Fibroblast of pulmonary artery (primary cell): ENCODE data around the gene SOX11.
A peak's percentile ranks its signal among the peaks of the same experiment; 100 is the strongest.

Source experiments
- DNase-seq: peaks from one replicate; pipeline ENCODE4 v3.0.0-alpha.2; 2010; ENCODE audit warnings: low read depth
- H3K4me3 ChIP-seq: replicated peaks from 2 replicates; pipeline ENCODE4 v1.5.1; 2011; ENCODE audit warnings: low read depth, mild to moderate bottlenecking, control low read depth, low read length, moderate library complexity
- CTCF ChIP-seq: IDR thresholded peaks from 2 replicates; pipeline ENCODE4 v1.5.1; 2011; ENCODE audit warnings: mild to moderate bottlenecking, control low read depth, low read length, inconsistent platforms; ENCODE audit errors: missing control alignments

Gene SOX11

GRCh38 chr2:5696945-5697521 lies 4.8 kb downstream of the SOX11 start:
- TF ChIP-seq CTCF = no peak
- H3K4me3 ChIP-seq = peak overlapping the region; percentile 28
- DNase-seq = peak; percentile 13

- no peak for DNase-seq
- H3K4me3 ChIP-seq = no peak overlapping the region
- TF ChIP-seq CTCF = no peak
Observed at GRCh38 chr2:5697562-5697961, 5.4 kb downstream of the SOX11 start.

- no peak for DNase-seq
- H3K4me3 ChIP-seq = no peak overlapping the region
- TF ChIP-seq CTCF = no peak
Observed at GRCh38 chr2:5698134-5698533, 6.0 kb downstream of the SOX11 start.

- no peak for TF ChIP-seq CTCF
- DNase-seq = no peak
- no peak overlapping the region for H3K4me3 ChIP-seq
Observed at GRCh38 chr2:5699963-5700362, 7.8 kb downstream of the SOX11 start.

- no peak overlapping the region for H3K4me3 ChIP-seq
- no peak for TF ChIP-seq CTCF
- DNase-seq = no peak
Observed at GRCh38 chr2:5700551-5700950, 8.4 kb downstream of the SOX11 start.

- no peak for DNase-seq
- no peak for TF ChIP-seq CTCF
- no peak overlapping the region for H3K4me3 ChIP-seq
Observed at GRCh38 chr2:5701266-5701665, 9.1 kb downstream of the SOX11 start.

- no peak for DNase-seq
- H3K4me3 ChIP-seq = no peak overlapping the region
- no peak for TF ChIP-seq CTCF
Observed at GRCh38 chr2:5703166-5703565, 11.0 kb downstream of the SOX11 start.
